CD4-positive, CD25-positive, alpha-beta regulatory T cell (primary cell): ENCODE results near the gene MEGF11. TPM values are rescaled to one million over a fixed set of nuclear protein-coding genes. Genes with fewer than 3 reads are reported as not detected.

ENCODE experiments used
- ATAC-seq, 2 donors: fragments of 150-1000 bp; cut with Tn5 transposase; one replicate each; pipeline ENCODE4 v1.10.0; 2021; ENCODE audit warnings: low read depth in 2 of 2, moderate number of reproducible peaks in 2 of 2, moderate library complexity in 1 of 2
- DNase-seq, 3 donors: peaks; one replicate each; pipeline versions ENCODE4 v3.0.0 to v3.0.0-alpha.2; 2012 to 2022; ENCODE audit warnings: mixed read lengths in 1 of 3
- H3K27ac ChIP-seq: one replicate; pipeline ENCODE4 v1.7.0; 2013; ENCODE audit warnings: mild to moderate bottlenecking, low read length; ENCODE audit not compliant: insufficient read depth, poor library complexity, severe bottlenecking
- H3K27me3 ChIP-seq: one replicate; pipeline ENCODE4 v1.7.0; 2013; ENCODE audit warnings: low read length; ENCODE audit not compliant: control insufficient read depth, insufficient read depth
- H3K36me3 ChIP-seq: one replicate; pipeline ENCODE4 v1.7.0; 2013; ENCODE audit warnings: mild to moderate bottlenecking, low read length, moderate library complexity; ENCODE audit not compliant: control insufficient read depth, insufficient read depth
- H3K4me1 ChIP-seq: 2 replicates; pipeline ENCODE4 v1.7.0; 2013; ENCODE audit warnings: mild to moderate bottlenecking, low read length; ENCODE audit not compliant: insufficient read depth, control insufficient read depth, poor library complexity, severe bottlenecking
- H3K4me3 ChIP-seq: one replicate; pipeline ENCODE4 v1.7.0; 2013; ENCODE audit warnings: low read depth, mild to moderate bottlenecking, low read length, moderate library complexity
- H3K9me3 ChIP-seq, 2 experiments: 1 replicate in 1 of 2; 2 replicates in 1 of 2; pipeline ENCODE4 v1.7.0; 2013; ENCODE audit warnings: low read length in 2 of 2, mild to moderate bottlenecking in 1 of 2, moderate library complexity in 1 of 2; ENCODE audit not compliant: control insufficient read depth in 2 of 2
- H3K27ac Mint-ChIP-seq, 3 donors: one replicate each; pipeline ENCODE4 v1.8.0; 2020 to 2022; ENCODE audit warnings: mild to moderate bottlenecking in 3 of 3, mixed read lengths in 3 of 3, moderate library complexity in 2 of 3
- H3K27me3 Mint-ChIP-seq: one replicate; pipeline ENCODE4 v1.8.0; 2022; ENCODE audit warnings: mild to moderate bottlenecking, mixed read lengths
- H3K36me3 Mint-ChIP-seq: one replicate; pipeline ENCODE4 v1.8.0; 2020; ENCODE audit warnings: mixed read lengths
- H3K4me1 Mint-ChIP-seq, 4 donors: one replicate each; pipeline ENCODE4 v1.8.0; 2020 to 2022; ENCODE audit warnings: mixed read lengths in 4 of 4, mild to moderate bottlenecking in 1 of 4
- H3K4me3 Mint-ChIP-seq, 4 donors: one replicate each; pipeline ENCODE4 v1.8.0; 2020 to 2022; ENCODE audit warnings: mild to moderate bottlenecking in 4 of 4, mixed read lengths in 4 of 4, moderate library complexity in 3 of 4
- H3K9me3 Mint-ChIP-seq, 7 donors: one replicate each; pipeline ENCODE4 v1.8.0; 2020 to 2022; ENCODE audit warnings: mixed read lengths in 7 of 7, mild to moderate bottlenecking in 3 of 7, moderate library complexity in 2 of 7
- polyA plus RNA-seq, 4 donors: library from polyadenylated mRNA; unstranded; fragments of 300-500 nt; fragmentation: Illumina TruSeq; gene quantifications; one replicate each; pipeline ENCODE4 v1.2.3, GENCODE V29; 2021
- total RNA-seq: library from RNA; stranded (reverse); gene quantifications from one replicate; pipeline ENCODE4 v1.2.3, GENCODE V29; 2022

Gene MEGF11
- total and polyA plus RNA-seq, 5 donors from 2014 or later = 0.02 to 0.29 (median 0.21) TPM; not detected in 2

- no peak overlapping the region for H3K4me3 ChIP-seq
- H3K4me1 ChIP-seq = no peaks in the 10 kb centered on the region
- ATAC-seq = no peak
- Mint-ChIP-seq H3K36me3 (no peaks in the 10 kb centered on the region), H3K27ac (no peak overlapping the region), H3K4me1 (no peaks in the 10 kb centered on the region), H3K27me3 (peaks cover 25% of the 10 kb centered on the region), H3K4me3 (no peak overlapping the region), H3K9me3 (no peaks in the 10 kb centered on the region)
- H3K27ac ChIP-seq = no peak overlapping the region
- peaks cover 14% of the 10 kb centered on the region for H3K27me3 ChIP-seq
- no peak for DNase-seq
- H3K9me3 ChIP-seq = no peaks in the 10 kb centered on the region
- no peaks in the 10 kb centered on the region for H3K36me3 ChIP-seq
These were observed 12.3 kb downstream of the MEGF11 start for GRCh38 chr15:66241087-66241907.

GRCh38 chr15:66240240-66240794, 13.2 kb downstream of the MEGF11 start:
- no peak for DNase-seq
- peaks cover 25% of the 10 kb centered on the region for H3K27me3 Mint-ChIP-seq
- Histone ChIP-seq H3K27me3 (peaks cover 14% of the 10 kb centered on the region), H3K36me3 (no peaks in the 10 kb centered on the region), H3K4me1 (no peaks in the 10 kb centered on the region), H3K27ac (no peak overlapping the region), H3K4me3 (no peak overlapping the region), H3K9me3 (no peaks in the 10 kb centered on the region)
- H3K4me1 Mint-ChIP-seq = no peaks in the 10 kb centered on the region
- no peaks in the 10 kb centered on the region for H3K9me3 Mint-ChIP-seq
- H3K4me3 Mint-ChIP-seq = no peak overlapping the region
- ATAC-seq = no peak
- H3K27ac Mint-ChIP-seq = no peak overlapping the region
- H3K36me3 Mint-ChIP-seq = no peaks in the 10 kb centered on the region

- Histone ChIP-seq H3K4me1 (no peaks in the 10 kb centered on the region), H3K27ac (no peak overlapping the region), H3K36me3 (no peaks in the 10 kb centered on the region), H3K9me3 (no peaks in the 10 kb centered on the region), H3K27me3 (peaks cover 12% of the 10 kb centered on the region), H3K4me3 (no peak overlapping the region)
- Mint-ChIP-seq H3K27ac (no peak overlapping the region), H3K36me3 (no peaks in the 10 kb centered on the region), H3K4me1 (no peaks in the 10 kb centered on the region), H3K27me3 (peaks cover 22% of the 10 kb centered on the region), H3K4me3 (no peak overlapping the region), H3K9me3 (no peaks in the 10 kb centered on the region)
- ATAC-seq (no peak), DNase-seq (no peak)
These were observed 14.0 kb downstream of the MEGF11 start for GRCh38 chr15:66239514-66239913.

- no peaks in the 10 kb centered on the region for H3K4me1 ChIP-seq
- no peak overlapping the region for H3K27ac ChIP-seq
- no peaks in the 10 kb centered on the region for H3K9me3 Mint-ChIP-seq
- H3K4me3 Mint-ChIP-seq = no peak overlapping the region
- DNase-seq = no peak
- H3K9me3 ChIP-seq = no peaks in the 10 kb centered on the region
- peaks cover 18% of the 10 kb centered on the region for H3K27me3 Mint-ChIP-seq
- no peaks in the 10 kb centered on the region for H3K36me3 Mint-ChIP-seq
- H3K36me3 ChIP-seq = no peaks in the 10 kb centered on the region
- H3K27ac Mint-ChIP-seq = peak overlapping the region in 1 of 3 donors; percentile 75
- no peak overlapping the region for H3K4me3 ChIP-seq
- no peak for ATAC-seq
- H3K4me1 Mint-ChIP-seq = no peaks in the 10 kb centered on the region
- H3K27me3 ChIP-seq = peaks cover 4% of the 10 kb centered on the region
These were observed 15.2 kb downstream of the MEGF11 start for GRCh38 chr15:66238318-66238717.

- H3K4me3 ChIP-seq = no peak overlapping the region
- DNase-seq = no peak
- H3K27me3 ChIP-seq = peaks cover 4% of the 10 kb centered on the region
- no peak overlapping the region for H3K4me3 Mint-ChIP-seq
- H3K36me3 ChIP-seq = no peaks in the 10 kb centered on the region
- no peak overlapping the region for H3K27ac ChIP-seq
- no peaks in the 10 kb centered on the region for H3K4me1 Mint-ChIP-seq
- no peak for ATAC-seq
- peaks cover 16% of the 10 kb centered on the region for H3K27me3 Mint-ChIP-seq
- H3K4me1 ChIP-seq = no peaks in the 10 kb centered on the region
- H3K9me3 Mint-ChIP-seq = no peaks in the 10 kb centered on the region
- H3K27ac Mint-ChIP-seq = no peak overlapping the region
- H3K36me3 Mint-ChIP-seq = no peaks in the 10 kb centered on the region
- no peaks in the 10 kb centered on the region for H3K9me3 ChIP-seq
These were observed 15.9 kb downstream of the MEGF11 start for GRCh38 chr15:66237513-66238235.

- Histone ChIP-seq H3K36me3 (no peaks in the 10 kb centered on the region), H3K4me1 (no peaks in the 10 kb centered on the region), H3K4me3 (no peak overlapping the region), H3K27me3 (peaks cover 4% of the 10 kb centered on the region), H3K9me3 (no peaks in the 10 kb centered on the region), H3K27ac (no peak overlapping the region)
- Mint-ChIP-seq H3K36me3 (no peaks in the 10 kb centered on the region), H3K9me3 (no peaks in the 10 kb centered on the region), H3K27me3 (peaks cover 19% of the 10 kb centered on the region), H3K27ac (no peak overlapping the region), H3K4me3 (no peak overlapping the region), H3K4me1 (no peaks in the 10 kb centered on the region)
- no peak for ATAC-seq
- no peak for DNase-seq
These were observed 16.7 kb downstream of the MEGF11 start for GRCh38 chr15:66236806-66237375.

- Mint-ChIP-seq H3K4me1 (no peaks in the 10 kb centered on the region), H3K4me3 (no peak overlapping the region), H3K27me3 (peaks cover 15% of the 10 kb centered on the region), H3K9me3 (no peaks in the 10 kb centered on the region), H3K36me3 (no peaks in the 10 kb centered on the region), H3K27ac (no peak overlapping the region)
- ATAC-seq (no peak), DNase-seq (no peak)
- no peaks in the 10 kb centered on the region for H3K36me3 ChIP-seq
- no peaks in the 10 kb centered on the region for H3K27me3 ChIP-seq
- H3K4me1 ChIP-seq = no peaks in the 10 kb centered on the region
- H3K27ac ChIP-seq = no peak overlapping the region
- H3K9me3 ChIP-seq = no peaks in the 10 kb centered on the region
- no peak overlapping the region for H3K4me3 ChIP-seq
These were observed 17.7 kb downstream of the MEGF11 start for GRCh38 chr15:66235866-66236265.
